HCT116 (cell line): ENCODE data around the gene PCDH1. TPM values are rescaled to one million over a fixed set of nuclear protein-coding genes. Genes with fewer than 3 reads are reported as not detected.

Experiments
- ATAC-seq: fragments of 200-7000 bp; cut with Tn5 transposase; 2 replicates; pipeline ENCODE4 v1.9.1; 2020; ENCODE audit warnings: mild to moderate bottlenecking, moderate library complexity
- BruUV-seq: library from RNA; stranded (reverse); fragments of 400-500 nt; replicated peaks from 2 replicates; lab custom pipeline; 2021; lab: Mats Ljungman, UMichigan
- CTCF ChIA-PET: fragments of 300-600 bp; sonication (Branson Sonifier 250); formaldehyde crosslinking; loops from one replicate; lab custom pipeline; 2021; ENCODE audit warnings: antibody characterized with exemption; lab: Charles Lee
- POLR2A ChIA-PET: fragments of 300-600, 350-600 bp; sonication (Branson Sonifier 250); formaldehyde crosslinking; loops from one replicate; lab custom pipeline; 2021; ENCODE audit warnings: antibody characterized with exemption; lab: Charles Lee
- RAD21 ChIA-PET, 2 experiments: fragments of 300-600 bp; sonication (Branson Sonifier 250); formaldehyde crosslinking; loops; one replicate each; lab custom pipeline; 2023; ENCODE audit warnings: low total read pairs in 2 of 2; ENCODE audit not compliant: uncharacterized antibody in 2 of 2, unreplicated experiment in 2 of 2, low non-redundant PET in 1 of 2; lab: Charles Lee
- DNase-seq: peaks from one replicate; pipeline ENCODE4 v3.0.0-alpha.2; 2010; ENCODE audit warnings: low read depth, low spot score
- H2AFZ ChIP-seq: fragments of 200-600 bp; shearing (Covaris generic), sonication (generic); 2 replicates; pipeline ENCODE4 v1.6.1; 2017; ENCODE audit warnings: low read depth, mixed run types, mixed read lengths, antibody characterized with exemption, low read length; ENCODE audit not compliant: poor library complexity, severe bottlenecking
- H3K27ac ChIP-seq: 2 replicates; pipeline ENCODE4 v1.5.1; 2012; ENCODE audit warnings: low read depth, low read length
- H3K27me3 ChIP-seq: fragments of 200-600 bp; sonication (generic); 2 replicates; pipeline ENCODE4 v1.6.1; 2016; ENCODE audit warnings: mixed run types, low read length, mixed read lengths; ENCODE audit not compliant: insufficient read depth
- H3K36me3 ChIP-seq, 2 experiments: fragments of 200-500 bp in 1 of 2; fragments of 200-600 bp in 1 of 2; sonication (Bioruptor generic) in 1 of 2; sonication (generic) in 1 of 2; 2 replicates each; pipeline versions ENCODE4 v1.5.1 to v1.6.1; 2014 to 2016; ENCODE audit warnings: low read length in 2 of 2, inconsistent platforms in 1 of 2, mixed read lengths in 1 of 2, mixed run types in 1 of 2; ENCODE audit not compliant: insufficient read depth in 2 of 2, control insufficient read depth in 1 of 2
- H3K4me1 ChIP-seq, 2 experiments: fragments of 200-600 bp in 1 of 2; sonication (generic) in 1 of 2; 2 replicates each; pipeline versions ENCODE4 v1.5.1 to v1.6.1; 2012 to 2017; ENCODE audit warnings: low read length in 2 of 2, inconsistent platforms in 1 of 2, mild to moderate bottlenecking in 1 of 2, mixed read lengths in 1 of 2, mixed run types in 1 of 2, moderate library complexity in 1 of 2; ENCODE audit not compliant: insufficient read depth in 2 of 2, control insufficient read depth in 1 of 2
- H3K4me2 ChIP-seq: fragments of 200-600 bp; sonication (generic); 2 replicates; pipeline ENCODE4 v1.6.1; 2017; ENCODE audit warnings: mixed run types, low read length, mixed read lengths
- H3K4me3 ChIP-seq, 2 experiments: fragments of 200-600 bp in 1 of 2; sonication (generic) in 1 of 2; replicated peaks in 1 of 2; 2 replicates each; pipeline ENCODE4 v1.5.1; 2011 to 2016; ENCODE audit warnings: low read length in 2 of 2, control low read depth in 1 of 2, low read depth in 1 of 2, mild to moderate bottlenecking in 1 of 2, mixed read lengths in 1 of 2, mixed run types in 1 of 2
- H3K79me2 ChIP-seq: fragments of 200-600 bp; sonication (generic); 2 replicates; pipeline ENCODE4 v1.6.1; 2017; ENCODE audit warnings: mild to moderate bottlenecking, mixed run types, low read length, moderate library complexity, mixed read lengths; ENCODE audit not compliant: insufficient read depth
- H3K9ac ChIP-seq: fragments of 200-600 bp; sonication (generic); 2 replicates; pipeline ENCODE4 v1.6.1; 2016; ENCODE audit warnings: low read length, mixed read lengths
- H3K9me2 ChIP-seq: fragments of 200-600 bp; sonication (generic), shearing (Covaris generic); 2 replicates; pipeline ENCODE4 v1.6.1; 2017; ENCODE audit warnings: mixed run types, mild to moderate bottlenecking, moderate library complexity; ENCODE audit not compliant: insufficient read depth
- H3K9me3 ChIP-seq, 2 experiments: fragments of 200-500 bp in 1 of 2; fragments of 200-600 bp in 1 of 2; sonication (Bioruptor generic) in 1 of 2; sonication (generic) in 1 of 2; 2 replicates each; pipeline ENCODE4 v1.6.1; 2014 to 2017; ENCODE audit warnings: low read length in 2 of 2, mixed read lengths in 2 of 2, inconsistent platforms in 1 of 2, low read depth in 1 of 2, mild to moderate bottlenecking in 1 of 2, mixed run types in 1 of 2, moderate library complexity in 1 of 2; ENCODE audit not compliant: control insufficient read depth in 1 of 2, insufficient read depth in 1 of 2
- H4K20me1 ChIP-seq: fragments of 200-600 bp; sonication (generic), shearing (Covaris generic); 2 replicates; pipeline ENCODE4 v1.6.1; 2017; ENCODE audit warnings: mixed run types, mild to moderate bottlenecking, moderate library complexity; ENCODE audit not compliant: insufficient read depth
- CEBPB ChIP-seq: IDR thresholded peaks from 2 replicates; pipeline ENCODE4 v1.6.1; 2012; ENCODE audit warnings: low read depth
- ZBTB33 ChIP-seq: IDR thresholded peaks from 2 replicates; pipeline ENCODE4 v1.6.1; 2011; ENCODE audit warnings: mild to moderate bottlenecking, low read length, moderate library complexity; ENCODE audit not compliant: insufficient replicate concordance; ENCODE audit errors: extremely low read depth
- ZFX ChIP-seq: fragments of 450-650 bp; IDR thresholded peaks from 2 replicates; pipeline ENCODE4 v1.6.1; 2017
- intact Hi-C: fragments of 100-400 bp; cut with micrococcal nuclease; formaldehyde crosslinking; loops from 2 replicates; pipeline ENCODE4 v1.10.0; 2022
- total RNA-seq: library from RNA; stranded (reverse); gene quantifications from one replicate; pipeline ENCODE4 v1.2.1, GENCODE V29; 2021; ENCODE audit not compliant: unreplicated experiment
- TF ChIP-seq, protein P1 (sequence below): IDR thresholded peaks from 2 replicates; pipeline ENCODE4 v1.6.1; 2012
- TF ChIP-seq, protein P2 (sequence below): IDR thresholded peaks from 2 replicates; pipeline ENCODE4 v1.6.1; 2012; ENCODE audit warnings: low read depth
- TF ChIP-seq, protein P3 (sequence below), 3 experiments: fragments of 200-600 bp in 1 of 3; sonication (generic) in 1 of 3; IDR thresholded peaks in 2 of 3; conservative IDR thresholded peaks in 1 of 3; 2 replicates each; pipeline ENCODE4 v1.5.1; 2012 to 2017; ENCODE audit warnings: low read depth in 2 of 3, low read length in 2 of 3, antibody characterized with exemption in 1 of 3, borderline replicate concordance in 1 of 3, control low read depth in 1 of 3, mild to moderate bottlenecking in 1 of 3, mixed read lengths in 1 of 3, mixed run types in 1 of 3, moderate library complexity in 1 of 3; ENCODE audit not compliant: insufficient read depth in 1 of 3

The PCDH1 gene
- total RNA-seq, 1 experiment from 2014 or later = 24.2 TPM

GRCh38 chr5:141916522-141916921, 38.3 kb upstream of the PCDH1 start (continued):
- TF ChIP-seq CEBPB = no peak
- TF ChIP-seq ZFX = no peak
- no peak for TF ChIP-seq ZBTB33
- TF ChIP-seq, protein P1, sequence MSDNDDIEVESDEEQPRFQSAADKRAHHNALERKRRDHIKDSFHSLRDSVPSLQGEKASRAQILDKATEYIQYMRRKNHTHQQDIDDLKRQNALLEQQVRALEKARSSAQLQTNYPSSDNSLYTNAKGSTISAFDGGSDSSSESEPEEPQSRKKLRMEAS = no peak

- Histone ChIP-seq H2AFZ (no peak overlapping the region), H3K27me3 (no peaks in the 10 kb centered on the region), H3K9me2 (no peaks in the 10 kb centered on the region), H3K4me3 (no peak overlapping the region), H3K36me3 (no peaks in the 10 kb centered on the region), H3K4me2 (no peak overlapping the region)
- RAD21 ChIA-PET = no interaction called here
- intact Hi-C loops = no loop called here
- TF ChIP-seq, protein P2, sequence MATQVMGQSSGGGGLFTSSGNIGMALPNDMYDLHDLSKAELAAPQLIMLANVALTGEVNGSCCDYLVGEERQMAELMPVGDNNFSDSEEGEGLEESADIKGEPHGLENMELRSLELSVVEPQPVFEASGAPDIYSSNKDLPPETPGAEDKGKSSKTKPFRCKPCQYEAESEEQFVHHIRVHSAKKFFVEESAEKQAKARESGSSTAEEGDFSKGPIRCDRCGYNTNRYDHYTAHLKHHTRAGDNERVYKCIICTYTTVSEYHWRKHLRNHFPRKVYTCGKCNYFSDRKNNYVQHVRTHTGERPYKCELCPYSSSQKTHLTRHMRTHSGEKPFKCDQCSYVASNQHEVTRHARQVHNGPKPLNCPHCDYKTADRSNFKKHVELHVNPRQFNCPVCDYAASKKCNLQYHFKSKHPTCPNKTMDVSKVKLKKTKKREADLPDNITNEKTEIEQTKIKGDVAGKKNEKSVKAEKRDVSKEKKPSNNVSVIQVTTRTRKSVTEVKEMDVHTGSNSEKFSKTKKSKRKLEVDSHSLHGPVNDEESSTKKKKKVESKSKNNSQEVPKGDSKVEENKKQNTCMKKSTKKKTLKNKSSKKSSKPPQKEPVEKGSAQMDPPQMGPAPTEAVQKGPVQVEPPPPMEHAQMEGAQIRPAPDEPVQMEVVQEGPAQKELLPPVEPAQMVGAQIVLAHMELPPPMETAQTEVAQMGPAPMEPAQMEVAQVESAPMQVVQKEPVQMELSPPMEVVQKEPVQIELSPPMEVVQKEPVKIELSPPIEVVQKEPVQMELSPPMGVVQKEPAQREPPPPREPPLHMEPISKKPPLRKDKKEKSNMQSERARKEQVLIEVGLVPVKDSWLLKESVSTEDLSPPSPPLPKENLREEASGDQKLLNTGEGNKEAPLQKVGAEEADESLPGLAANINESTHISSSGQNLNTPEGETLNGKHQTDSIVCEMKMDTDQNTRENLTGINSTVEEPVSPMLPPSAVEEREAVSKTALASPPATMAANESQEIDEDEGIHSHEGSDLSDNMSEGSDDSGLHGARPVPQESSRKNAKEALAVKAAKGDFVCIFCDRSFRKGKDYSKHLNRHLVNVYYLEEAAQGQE = no peak
- TF ChIP-seq, protein P3, sequence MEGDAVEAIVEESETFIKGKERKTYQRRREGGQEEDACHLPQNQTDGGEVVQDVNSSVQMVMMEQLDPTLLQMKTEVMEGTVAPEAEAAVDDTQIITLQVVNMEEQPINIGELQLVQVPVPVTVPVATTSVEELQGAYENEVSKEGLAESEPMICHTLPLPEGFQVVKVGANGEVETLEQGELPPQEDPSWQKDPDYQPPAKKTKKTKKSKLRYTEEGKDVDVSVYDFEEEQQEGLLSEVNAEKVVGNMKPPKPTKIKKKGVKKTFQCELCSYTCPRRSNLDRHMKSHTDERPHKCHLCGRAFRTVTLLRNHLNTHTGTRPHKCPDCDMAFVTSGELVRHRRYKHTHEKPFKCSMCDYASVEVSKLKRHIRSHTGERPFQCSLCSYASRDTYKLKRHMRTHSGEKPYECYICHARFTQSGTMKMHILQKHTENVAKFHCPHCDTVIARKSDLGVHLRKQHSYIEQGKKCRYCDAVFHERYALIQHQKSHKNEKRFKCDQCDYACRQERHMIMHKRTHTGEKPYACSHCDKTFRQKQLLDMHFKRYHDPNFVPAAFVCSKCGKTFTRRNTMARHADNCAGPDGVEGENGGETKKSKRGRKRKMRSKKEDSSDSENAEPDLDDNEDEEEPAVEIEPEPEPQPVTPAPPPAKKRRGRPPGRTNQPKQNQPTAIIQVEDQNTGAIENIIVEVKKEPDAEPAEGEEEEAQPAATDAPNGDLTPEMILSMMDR (IDR thresholded peaks at IDR 0.05 in 2 of 3, conservative IDR thresholded peaks at IDR 0.05 in 1 of 3; ENCODE audit: borderline replicate concordance in 1 of 3, insufficient read depth in 1 of 3, low read depth in 2 of 3, low read length in 2 of 3) = 0 out of 6 replicates have a peak, but pooled peaks of 2 of the 3 experiments have one; percentile 8 to 11
- TF ChIP-seq CEBPB = no peak
- TF ChIP-seq, all 23 proteins: peak for 1
- Histone ChIP-seq H3K79me2 (no peaks in the 10 kb centered on the region), H3K9ac (no peak overlapping the region), H3K27ac (no peak overlapping the region), H3K9me3 (no peaks in the 10 kb centered on the region), H3K4me1 (peaks cover 0 to 17% of the 10 kb centered on the region in 2 experiments; a peak in 3 of 4 replicates), H4K20me1 (no peaks in the 10 kb centered on the region)
- no TSS peak for BruUV-seq
- POLR2A ChIA-PET = interaction anchor here (0.8 kb wide), 1 partner anchor 8 kb away, joined by 4 read pairs; the partner anchor contains the start of gene DELE1
- CTCF ChIA-PET = interaction anchor here (0.9 to 1.4 kb wide), 4 partner anchors 26 to 96 kb away, joined by 3 to 4 read pairs (median 3); partner anchors contain the start of gene RNF14
- ATAC-seq (peak; percentile 74), DNase-seq (peak; percentile 8)
Measured at GRCh38 chr5:141915881-141916336, 37.7 kb upstream of the PCDH1 start.
